ENCODE measurements around the gene STARD13. TPM values are rescaled to one million over a fixed set of nuclear protein-coding genes. Genes with fewer than 3 reads are reported as not detected.

STARD13 gene
- total RNA-seq, 1 donor from 2014 or later: 23.6 TPM

- peaks cover 2% of the 10 kb centered on the region for H3K36me3 Mint-ChIP-seq (ENCODE audit: low read depth)
- H3K4me3 Mint-ChIP-seq: peak overlapping the region; percentile 32
- H3K9me3 Mint-ChIP-seq: no peaks in the 10 kb centered on the region
- H3K27ac Mint-ChIP-seq (ENCODE audit: unreplicated experiment): peak overlapping the region; percentile 79
- DNase-seq (ENCODE audit: low read depth, low spot score): no peak
- H3K27me3 Mint-ChIP-seq (ENCODE audit: low read depth): no peaks in the 10 kb centered on the region
- peaks cover 91% of the 10 kb centered on the region for H3K4me1 Mint-ChIP-seq
- TF ChIP-seq CTCF (conservative IDR thresholded peaks at IDR 0.05): no peak
Measured at GRCh38 chr13:33261387-33262061, 24.0 kb downstream of the STARD13 start.

- peaks cover 2% of the 10 kb centered on the region for H3K36me3 Mint-ChIP-seq (ENCODE audit: low read depth)
- peak overlapping the region; percentile 66 for H3K27ac Mint-ChIP-seq (ENCODE audit: unreplicated experiment)
- H3K4me3 Mint-ChIP-seq: peak overlapping the region; percentile 58
- no peaks in the 10 kb centered on the region for H3K9me3 Mint-ChIP-seq
- peaks cover 88% of the 10 kb centered on the region for H3K4me1 Mint-ChIP-seq
- no peaks in the 10 kb centered on the region for H3K27me3 Mint-ChIP-seq (ENCODE audit: low read depth)
- DNase-seq (ENCODE audit: low read depth, low spot score): no peak
- no peak for TF ChIP-seq CTCF (conservative IDR thresholded peaks at IDR 0.05)
Measured at GRCh38 chr13:33260168-33261098, 25.1 kb downstream of the STARD13 start.

- no peak for DNase-seq (ENCODE audit: low read depth, low spot score)
- Mint-ChIP-seq H3K27ac (ENCODE audit: unreplicated experiment) (no peak overlapping the region), H3K27me3 (ENCODE audit: low read depth) (no peaks in the 10 kb centered on the region)
Measured at GRCh38 chr13:33259296-33259695, 26.3 kb downstream of the STARD13 start.

GRCh38 chr13:33258808-33259193 lies 26.8 kb downstream of the STARD13 start:
- Mint-ChIP-seq H3K27me3 (ENCODE audit: low read depth) (no peaks in the 10 kb centered on the region), H3K4me3 (no peak overlapping the region), H3K9me3 (no peaks in the 10 kb centered on the region), H3K36me3 (ENCODE audit: low read depth) (peaks cover 2% of the 10 kb centered on the region), H3K27ac (ENCODE audit: unreplicated experiment) (no peak overlapping the region), H3K4me1 (peaks cover 77% of the 10 kb centered on the region)
- DNase-seq (ENCODE audit: low read depth, low spot score): no peak
- TF ChIP-seq CTCF (conservative IDR thresholded peaks at IDR 0.05): no peak

More at GRCh38 chr13:33259296-33259695, 26.3 kb downstream of the STARD13 start:
- no peak for TF ChIP-seq CTCF (conservative IDR thresholded peaks at IDR 0.05)
- Mint-ChIP-seq H3K4me1 (peaks cover 79% of the 10 kb centered on the region), H3K36me3 (ENCODE audit: low read depth) (peaks cover 2% of the 10 kb centered on the region), H3K9me3 (no peaks in the 10 kb centered on the region), H3K4me3 (no peak overlapping the region)

GRCh38 chr13:33257841-33258807 lies 27.4 kb downstream of the STARD13 start:
- Mint-ChIP-seq H3K36me3 (ENCODE audit: low read depth) (peaks cover 2% of the 10 kb centered on the region), H3K27me3 (ENCODE audit: low read depth) (no peaks in the 10 kb centered on the region), H3K27ac (ENCODE audit: unreplicated experiment) (peak overlapping the region; percentile 9), H3K4me3 (no peak overlapping the region), H3K9me3 (no peaks in the 10 kb centered on the region), H3K4me1 (peaks cover 70% of the 10 kb centered on the region)
- no peak for DNase-seq (ENCODE audit: low read depth, low spot score)
- no peak for TF ChIP-seq CTCF (conservative IDR thresholded peaks at IDR 0.05)
